Loucy (cell line): Measurements from ENCODE around the gene CCL1.

Experiments used
- CTCF ChIP-seq: fragments of 200-600 bp; sonication (generic); conservative IDR thresholded peaks from 2 replicates; pipeline ENCODE4 v1.5.1; 2014; ENCODE audit warnings: mild to moderate bottlenecking, antibody characterized with exemption, low read length
- EZH2phosphoT487 ChIP-seq: fragments of 200-600 bp; IDR thresholded peaks from 2 replicates; pipeline ENCODE4 v1.6.1; 2018; ENCODE audit warnings: antibody characterized with exemption, mild to moderate bottlenecking, moderate library complexity, borderline replicate concordance

- TF ChIP-seq CTCF (no peak), EZH2phosphoT487 (no peak)
Measured at GRCh38 chr17:34408439-34408838, 45.4 kb upstream of the CCL1 start.
